Cardiac fibroblast (primary cell): ENCODE results near the gene RTP2.
A peak's percentile ranks its signal among the peaks of the same experiment; 100 is the strongest.

ENCODE experiments used
- DNase-seq, 2 donors: peaks; one replicate each; pipeline versions ENCODE4 v3.0.0 to v3.0.0-alpha.2; 2010; ENCODE audit warnings: low read depth in 2 of 2
- H3K4me3 ChIP-seq, 2 donors: replicated peaks in 1 of 2; 1 replicate in 1 of 2; 2 replicates in 1 of 2; pipeline ENCODE4 v1.5.1; 2011; ENCODE audit warnings: low read depth in 2 of 2, low read length in 2 of 2, mild to moderate bottlenecking in 2 of 2, moderate library complexity in 1 of 2
- TF ChIP-seq, protein P1 (sequence below): IDR thresholded peaks from one replicate; pipeline ENCODE4 v1.5.1; 2011; ENCODE audit warnings: low read depth, mild to moderate bottlenecking, low read length, inconsistent platforms

RTP2 gene

DNA sequence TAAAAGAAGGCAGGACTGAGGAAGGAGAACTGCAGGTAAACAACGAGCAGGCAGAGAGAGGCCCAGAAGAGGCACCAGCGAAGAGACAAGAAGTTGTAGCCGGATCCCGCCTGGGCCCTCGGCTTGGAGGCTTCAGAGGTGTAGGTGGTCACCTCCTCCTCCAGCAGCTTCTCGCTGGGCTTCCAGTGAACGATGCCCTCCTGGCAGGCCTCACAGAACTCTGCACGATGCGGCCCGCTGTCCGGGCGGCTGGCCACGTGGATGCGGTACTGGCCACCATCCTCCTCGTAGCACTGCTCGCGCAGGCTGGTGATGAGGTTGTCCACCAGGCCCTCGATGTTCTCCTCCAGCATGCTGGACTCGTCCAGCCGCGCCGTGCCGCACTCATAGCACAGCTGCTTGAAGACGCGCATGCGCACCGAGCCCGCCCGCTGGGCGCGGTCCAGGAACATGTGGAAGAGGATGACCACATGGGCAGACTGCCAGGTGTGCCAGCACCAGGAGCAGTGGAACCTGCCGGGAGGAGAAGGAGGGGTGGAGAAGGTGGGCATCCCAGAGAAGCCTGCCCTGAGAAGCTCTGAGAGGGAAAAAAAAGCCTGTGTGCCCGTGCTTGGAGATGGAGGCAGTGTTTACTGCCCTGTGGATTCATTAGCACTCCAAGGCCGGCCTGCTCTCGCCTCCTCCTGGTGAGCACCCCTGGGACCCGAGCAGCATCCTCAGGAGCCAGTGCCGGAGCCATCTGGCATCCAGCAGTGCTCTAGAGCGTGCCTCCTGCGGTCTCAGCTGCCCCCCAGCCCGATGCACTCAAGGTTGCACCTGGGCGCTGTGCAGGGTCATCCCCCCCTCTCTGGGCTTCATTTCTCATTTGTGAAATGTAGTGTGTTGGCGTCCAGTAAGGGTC is 3.6 kb downstream of the RTP2 start:
- H3K4me3 ChIP-seq, result no peak overlapping the region
- TF ChIP-seq, protein P1, sequence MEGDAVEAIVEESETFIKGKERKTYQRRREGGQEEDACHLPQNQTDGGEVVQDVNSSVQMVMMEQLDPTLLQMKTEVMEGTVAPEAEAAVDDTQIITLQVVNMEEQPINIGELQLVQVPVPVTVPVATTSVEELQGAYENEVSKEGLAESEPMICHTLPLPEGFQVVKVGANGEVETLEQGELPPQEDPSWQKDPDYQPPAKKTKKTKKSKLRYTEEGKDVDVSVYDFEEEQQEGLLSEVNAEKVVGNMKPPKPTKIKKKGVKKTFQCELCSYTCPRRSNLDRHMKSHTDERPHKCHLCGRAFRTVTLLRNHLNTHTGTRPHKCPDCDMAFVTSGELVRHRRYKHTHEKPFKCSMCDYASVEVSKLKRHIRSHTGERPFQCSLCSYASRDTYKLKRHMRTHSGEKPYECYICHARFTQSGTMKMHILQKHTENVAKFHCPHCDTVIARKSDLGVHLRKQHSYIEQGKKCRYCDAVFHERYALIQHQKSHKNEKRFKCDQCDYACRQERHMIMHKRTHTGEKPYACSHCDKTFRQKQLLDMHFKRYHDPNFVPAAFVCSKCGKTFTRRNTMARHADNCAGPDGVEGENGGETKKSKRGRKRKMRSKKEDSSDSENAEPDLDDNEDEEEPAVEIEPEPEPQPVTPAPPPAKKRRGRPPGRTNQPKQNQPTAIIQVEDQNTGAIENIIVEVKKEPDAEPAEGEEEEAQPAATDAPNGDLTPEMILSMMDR, result no peak
- no peak for DNase-seq

DNA sequence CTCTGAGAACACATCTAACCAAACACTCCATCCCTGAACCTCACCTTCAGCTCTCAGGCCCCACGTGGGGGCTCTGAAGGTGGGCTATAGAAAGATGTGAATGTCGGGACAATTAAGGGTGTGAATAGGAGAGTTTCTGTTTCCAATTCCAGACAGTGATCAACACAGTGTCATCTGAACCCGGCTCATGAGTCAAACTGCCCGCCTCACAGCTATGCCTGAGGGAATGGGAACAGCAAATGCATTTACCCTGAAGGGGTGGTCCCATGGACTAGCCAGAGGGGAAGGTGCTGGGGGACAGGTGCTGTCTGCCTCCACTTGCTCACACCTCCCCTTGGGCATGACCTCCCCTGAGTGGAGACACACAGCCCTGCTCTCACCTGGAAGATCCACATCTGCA is 6.3 kb downstream of the RTP2 start:
- TF ChIP-seq, protein P1, result no peak
- H3K4me3 ChIP-seq, result no peak overlapping the region
- DNase-seq, result no peak

DNA sequence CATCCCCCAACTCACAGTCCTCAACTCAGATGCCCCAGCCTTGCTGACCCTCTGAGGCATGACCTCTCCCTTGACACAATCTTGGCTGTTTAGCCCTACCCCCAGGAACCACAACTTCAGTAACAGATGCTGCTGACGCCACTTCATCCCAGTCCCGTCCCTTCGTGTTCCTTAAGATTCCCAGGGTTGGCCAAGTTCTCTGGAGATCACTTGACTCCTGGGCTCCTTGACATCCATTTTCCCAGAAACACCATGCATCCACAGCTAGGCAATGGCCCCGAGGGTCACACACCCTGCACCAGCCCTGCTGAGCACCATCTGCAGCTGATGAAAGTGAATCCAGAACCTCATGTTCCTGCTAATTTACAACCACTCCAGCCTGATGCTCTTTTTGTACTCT is 6.9 kb downstream of the RTP2 start:
- H3K4me3 ChIP-seq, result no peak overlapping the region
- no peak for DNase-seq
- TF ChIP-seq, protein P1, result no peak

DNA sequence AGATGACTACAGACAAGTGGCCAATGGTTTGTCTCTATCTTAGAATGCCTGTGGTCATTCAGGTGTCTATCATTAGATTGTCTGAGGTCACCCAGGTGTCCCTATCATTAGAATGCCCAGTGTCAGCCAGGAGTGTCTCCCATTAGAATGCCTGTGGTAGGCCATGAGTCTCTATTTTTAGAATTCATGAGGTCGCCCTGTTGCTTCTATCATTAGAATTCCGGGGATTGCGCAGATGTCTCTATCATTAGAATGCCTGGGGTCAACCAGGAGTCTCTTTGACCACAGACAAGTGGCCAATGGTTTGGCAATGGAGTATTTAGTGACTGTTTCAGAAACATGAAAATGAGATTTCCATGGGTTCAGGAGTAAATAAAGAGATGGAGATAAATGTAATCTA is 7.6 kb downstream of the RTP2 start:
- DNase-seq, result peak in 1 of 2 donors; percentile 52
- no peak overlapping the region for H3K4me3 ChIP-seq
- TF ChIP-seq, protein P1, result no peak

DNA sequence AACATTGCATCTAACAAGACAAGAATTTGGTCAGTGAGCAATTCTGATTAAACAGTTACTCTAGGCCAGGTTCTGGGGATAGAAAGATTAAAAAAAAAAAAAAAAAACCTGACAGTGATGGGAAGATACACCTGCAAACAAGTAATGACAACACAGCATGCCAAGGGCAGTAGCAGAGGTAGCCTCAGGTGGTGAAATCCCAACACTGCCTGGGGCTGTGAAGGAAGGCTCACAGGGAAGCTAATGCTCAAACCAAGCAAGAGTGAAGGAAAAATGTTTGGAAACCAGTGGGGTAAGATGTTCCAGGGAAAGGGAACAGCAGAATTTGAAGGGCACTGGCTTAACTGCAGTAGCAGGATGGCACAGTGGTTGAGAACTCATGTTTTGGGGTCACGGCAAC is 8.9 kb downstream of the RTP2 start:
- no peak for DNase-seq
- TF ChIP-seq, protein P1, result no peak
- no peak overlapping the region for H3K4me3 ChIP-seq

DNA sequence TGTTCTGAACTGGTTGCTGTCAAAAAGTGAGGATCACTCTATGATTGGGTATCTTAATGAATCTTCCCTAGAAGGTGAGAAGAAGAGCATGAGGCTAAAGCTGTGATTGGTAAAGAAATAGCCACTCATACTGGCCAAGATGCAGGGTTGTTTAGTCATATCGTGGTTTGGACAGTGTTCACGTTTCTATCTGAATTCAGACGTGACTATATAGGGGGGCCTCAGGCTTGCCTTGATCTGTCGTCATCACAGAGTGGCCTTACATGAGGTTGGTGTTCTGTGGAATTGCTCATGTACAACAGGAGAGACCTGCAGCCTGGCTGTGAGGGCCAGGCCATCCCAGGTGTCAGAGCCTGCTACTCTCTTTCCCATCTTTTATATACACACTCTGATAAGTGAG is 12.4 kb downstream of the RTP2 start:
- TF ChIP-seq, protein P1, result no peak
- peak; percentile 25 to 57 for DNase-seq

More for the DNA sequence above, 12.4 kb downstream of the RTP2 start:
- H3K4me3 ChIP-seq, result no peak overlapping the region
